GM18873 (cell line): ENCODE measurements around the gene KCNF1.

ENCODE experiments used
- ATAC-seq: cut with Tn5 transposase; IDR thresholded peaks from one replicate; pipeline ENCODE4 v1.9.1; 2021; ENCODE audit warnings: mild to moderate bottlenecking, moderate library complexity, moderate number of reproducible peaks; ENCODE audit not compliant: unreplicated experiment, low FRiP score

KCNF1 gene

DNA sequence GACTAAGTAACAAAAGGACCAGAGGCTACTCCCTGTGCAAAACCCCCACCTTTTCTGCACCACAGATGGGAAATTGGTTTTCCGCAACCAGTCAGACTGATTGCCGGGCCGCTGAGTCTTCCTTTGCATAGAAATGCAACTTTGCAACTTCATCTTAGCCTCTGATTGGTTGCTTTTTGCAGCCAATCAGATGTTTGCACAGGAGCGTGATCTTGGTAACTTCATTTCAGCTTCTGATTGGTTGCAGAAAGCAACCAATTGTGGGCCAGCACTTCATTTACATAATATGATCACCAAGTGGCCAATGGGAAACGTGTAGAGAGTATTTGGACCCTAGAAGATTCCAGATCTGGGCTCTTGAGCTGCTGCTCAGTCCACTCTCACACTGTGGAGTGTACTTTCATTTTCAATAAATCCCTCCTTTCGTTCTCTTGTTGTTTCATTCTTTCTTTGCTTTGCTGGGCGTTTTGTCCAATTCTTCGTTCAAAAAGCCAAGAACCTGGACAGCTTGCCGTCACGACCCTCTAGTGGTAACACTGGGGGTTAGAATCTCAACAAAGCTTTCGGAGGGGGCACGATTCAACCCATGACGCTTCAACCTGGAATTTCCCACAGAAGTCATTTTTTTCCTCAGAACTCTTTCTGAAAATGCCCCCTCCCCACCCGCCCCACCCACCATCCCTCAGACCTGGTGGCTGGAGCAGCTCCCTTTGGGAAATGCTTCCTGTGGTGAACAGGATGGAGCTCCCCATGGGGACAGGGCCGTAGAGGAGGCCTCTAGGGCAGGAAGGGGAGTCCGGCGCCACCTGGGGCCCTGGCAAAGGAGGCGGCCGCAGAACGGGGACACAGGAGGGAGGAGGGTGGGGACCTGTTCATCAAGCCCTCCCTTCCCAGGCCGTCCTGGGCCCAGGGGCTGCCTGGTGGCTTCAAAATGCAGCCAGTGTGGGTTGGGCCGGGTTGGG lies 31.8 kb upstream of the KCNF1 start:
- no peak for ATAC-seq

GRCh38 chr2:10880586-10881321 lies 31.0 kb upstream of the KCNF1 start:
- ATAC-seq, result no peak

DNA sequence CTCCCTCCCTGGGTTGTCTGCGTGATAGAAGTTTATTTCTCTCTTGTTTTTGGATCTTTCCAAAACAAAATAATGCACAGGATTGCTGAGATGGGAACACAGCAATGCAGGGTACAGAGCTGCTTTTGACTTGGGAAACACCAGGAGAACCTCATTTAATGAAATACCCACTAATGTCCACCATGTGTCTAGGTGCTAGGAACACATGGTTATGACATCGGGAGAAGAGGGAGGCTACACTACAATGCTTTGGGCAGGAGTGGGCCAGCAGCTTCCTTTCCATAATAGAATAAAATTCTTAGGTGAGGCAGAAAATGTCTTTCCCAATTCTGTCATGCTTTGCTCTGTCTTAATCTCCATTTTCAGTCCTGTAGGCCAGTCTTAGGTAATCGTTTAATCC lies 29.2 kb upstream of the KCNF1 start:
- ATAC-seq, result no peak

GRCh38 chr2:10883066-10883465 lies 28.7 kb upstream of the KCNF1 start:
- no peak for ATAC-seq

GRCh38 chr2:10883801-10884478 lies 27.8 kb upstream of the KCNF1 start:
- no peak for ATAC-seq

GRCh38 chr2:10884574-10884975 lies 27.2 kb upstream of the KCNF1 start:
- no peak for ATAC-seq

DNA sequence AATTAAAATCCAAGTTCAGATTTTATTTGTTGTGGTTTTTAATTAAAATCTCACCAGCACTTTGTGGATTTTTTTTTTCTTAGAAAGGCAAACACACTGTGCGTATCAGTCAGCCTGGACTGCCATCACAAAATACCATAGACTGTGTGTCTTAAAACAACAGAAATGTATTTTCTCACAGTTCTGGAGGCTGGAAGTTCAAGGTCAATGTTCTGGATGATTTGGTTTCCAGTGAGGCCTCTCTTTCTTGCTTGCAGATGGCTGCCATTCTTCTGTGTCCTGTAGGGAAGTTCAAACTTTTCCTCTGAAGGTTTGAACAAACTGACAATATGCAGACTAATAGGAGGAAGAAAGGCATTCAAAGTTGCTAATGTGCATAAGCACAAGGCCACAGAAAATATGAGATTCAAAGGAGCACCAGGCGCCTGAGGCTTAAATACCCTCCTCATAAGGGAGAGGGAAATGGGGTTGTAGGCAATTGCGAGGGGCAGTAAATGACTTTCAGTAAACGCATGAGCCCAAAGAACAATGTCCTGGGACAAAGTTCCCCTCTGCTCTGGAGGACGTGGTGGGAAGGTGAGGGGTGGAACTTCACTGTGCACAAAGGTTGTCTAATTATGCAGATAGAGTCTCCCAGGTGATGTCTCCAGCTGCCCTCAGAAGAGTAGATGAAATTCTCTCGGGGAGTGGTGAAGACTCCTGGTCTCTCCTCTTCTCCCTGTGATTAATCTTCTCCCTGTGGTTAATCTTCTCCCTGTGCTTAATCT lies 26.5 kb upstream of the KCNF1 start:
- ATAC-seq, result no peak

DNA sequence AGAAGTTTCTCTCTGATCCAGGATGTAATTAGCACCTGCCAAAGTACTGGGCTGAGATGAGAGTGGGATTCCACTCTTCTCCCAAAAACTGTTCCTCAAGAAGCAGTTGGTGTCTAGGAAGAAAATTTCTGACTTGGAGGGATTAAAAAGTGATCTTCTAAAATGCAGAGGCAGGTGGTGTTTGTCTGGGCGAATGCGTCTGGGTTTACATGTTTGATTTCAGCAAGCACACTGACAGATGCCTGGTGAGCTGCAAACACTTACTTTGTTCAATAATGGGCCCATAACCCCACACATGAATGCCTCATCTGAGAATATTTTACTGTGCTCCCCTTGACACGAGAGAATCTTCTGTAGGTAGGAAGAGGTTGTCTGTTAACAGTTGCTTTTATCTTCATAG lies 24.3 kb upstream of the KCNF1 start:
- ATAC-seq, result no peak

GRCh38 chr2:10889651-10890215 lies 22.0 kb upstream of the KCNF1 start:
- no peak for ATAC-seq

GRCh38 chr2:10890706-10891270 lies 20.9 kb upstream of the KCNF1 start:
- ATAC-seq, result no peak

GRCh38 chr2:10891390-10891789 lies 20.3 kb upstream of the KCNF1 start:
- no peak for ATAC-seq

GRCh38 chr2:10891848-10892247 lies 19.9 kb upstream of the KCNF1 start:
- ATAC-seq, result no peak

GRCh38 chr2:10892316-10892715 lies 19.4 kb upstream of the KCNF1 start:
- no peak for ATAC-seq

GRCh38 chr2:10892796-10893350 lies 18.9 kb upstream of the KCNF1 start:
- no peak for ATAC-seq

DNA sequence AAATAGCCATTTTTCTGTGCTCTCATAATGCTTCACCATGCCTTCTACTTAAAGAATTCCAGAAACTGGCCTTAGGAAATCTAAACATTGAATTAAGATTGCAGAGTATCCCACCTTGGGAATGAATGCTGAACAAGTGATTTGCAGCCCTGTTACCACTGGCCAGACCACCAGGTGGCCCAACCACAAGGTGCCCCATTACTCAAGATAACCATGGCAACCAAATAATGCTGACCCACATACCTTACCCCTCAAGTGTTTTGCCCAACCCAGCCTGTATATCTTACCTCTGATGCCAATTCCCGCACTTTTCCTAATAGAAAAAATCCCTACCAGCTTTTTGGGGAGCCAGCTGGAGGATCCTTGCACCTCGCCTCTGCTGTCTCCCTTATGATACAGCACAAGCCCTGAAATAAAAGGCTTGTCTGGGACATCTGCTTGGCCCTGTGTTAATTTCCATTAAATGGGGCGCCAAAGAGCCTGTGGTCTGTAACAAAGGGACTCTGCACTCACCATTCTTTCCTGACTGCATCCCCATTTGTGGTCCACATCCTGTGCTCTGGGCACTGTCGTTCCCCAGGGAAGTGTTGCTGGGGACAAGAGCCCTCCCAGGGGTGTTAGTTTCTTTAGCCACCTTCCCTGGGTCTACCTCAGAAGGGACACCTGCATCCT lies 17.3 kb upstream of the KCNF1 start:
- ATAC-seq, result no peak

DNA sequence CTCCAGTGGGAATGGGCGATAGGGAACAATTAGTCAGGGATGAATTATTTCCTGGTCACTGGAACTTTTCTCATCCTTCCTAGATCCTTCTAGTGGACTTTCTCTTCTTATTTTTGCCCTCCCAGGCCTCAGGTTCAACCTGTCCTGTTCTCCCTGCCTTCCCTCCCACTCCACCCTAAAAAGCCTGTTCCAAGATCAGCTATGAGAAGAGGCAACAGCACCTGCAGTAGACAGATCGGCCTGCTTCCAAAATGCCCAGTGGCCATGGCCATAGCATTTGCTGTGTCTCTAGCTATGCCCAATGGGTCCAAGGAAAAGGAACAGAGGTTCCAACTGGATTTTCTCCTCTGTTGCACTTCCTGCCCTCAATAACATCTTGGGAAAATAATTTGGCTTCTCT lies 16.5 kb upstream of the KCNF1 start:
- no peak for ATAC-seq

GRCh38 chr2:10897956-10898355 lies 13.8 kb upstream of the KCNF1 start:
- no peak for ATAC-seq

GRCh38 chr2:10900216-10901109 lies 11.3 kb upstream of the KCNF1 start:
- no peak for ATAC-seq
